ENCODE results near the gene LRMDA. TPM values are rescaled to one million over a fixed set of nuclear protein-coding genes. Genes with fewer than 3 reads are reported as not detected.

Gene LRMDA
- total RNA-seq, 4 donors from 2014 or later: 12.0 to 15.9 (median 13.9) TPM

- ATAC-seq (ENCODE audit: low FRiP score) (no peak), DNase-seq (ENCODE audit: low spot score) (no peak)
- no peak for TF ChIP-seq CTCF (IDR thresholded peaks at IDR 0.05)
Measured at GRCh38 chr10:76206797-76207352, 775.5 kb downstream of the LRMDA start.

GRCh38 chr10:76209135-76209534, 777.7 kb downstream of the LRMDA start:
- no peak for TF ChIP-seq CTCF (IDR thresholded peaks at IDR 0.05)
- no peak for DNase-seq (ENCODE audit: low spot score)
- ATAC-seq (ENCODE audit: low FRiP score): no peak

GRCh38 chr10:76210211-76210610, 778.8 kb downstream of the LRMDA start:
- no peak for TF ChIP-seq CTCF (IDR thresholded peaks at IDR 0.05)
- ATAC-seq (ENCODE audit: low FRiP score) (no peak), DNase-seq (ENCODE audit: low spot score) (no peak)

GRCh38 chr10:76211691-76212090, 780.3 kb downstream of the LRMDA start:
- no peak for TF ChIP-seq CTCF (IDR thresholded peaks at IDR 0.05)
- ATAC-seq (ENCODE audit: low FRiP score) (no peak), DNase-seq (ENCODE audit: low spot score) (no peak)

GRCh38 chr10:76213876-76214275, 782.5 kb downstream of the LRMDA start:
- TF ChIP-seq CTCF (IDR thresholded peaks at IDR 0.05): no peak
- DNase-seq (ENCODE audit: low spot score) (no peak), ATAC-seq (ENCODE audit: low FRiP score) (no peak)

- DNase-seq (ENCODE audit: low spot score) (no peak), ATAC-seq (ENCODE audit: low FRiP score) (no peak)
- TF ChIP-seq CTCF (IDR thresholded peaks at IDR 0.05): no peak
Measured at GRCh38 chr10:76218035-76218434, 786.6 kb downstream of the LRMDA start.

GRCh38 chr10:76229341-76229740, 797.9 kb downstream of the LRMDA start:
- TF ChIP-seq CTCF (IDR thresholded peaks at IDR 0.05): no peak
- ATAC-seq (ENCODE audit: low FRiP score): no peak
- DNase-seq (ENCODE audit: low spot score): no peak

Data from omental fat pad (tissue), 4 donors.